Fibroblast of lung (primary cell): ENCODE data around the gene RTBDN. TPM values are rescaled to one million over a fixed set of nuclear protein-coding genes. Genes with fewer than 3 reads are reported as not detected.
A peak's percentile ranks its signal among the peaks of the same experiment; 100 is the strongest.

Source experiments
- DNase-seq, 2 donors: peaks; one replicate each; pipeline versions ENCODE4 v3.0.0 to v3.0.0-alpha.2; 2010; ENCODE audit warnings: low read depth in 2 of 2
- H2AFZ ChIP-seq: 2 replicates; pipeline ENCODE4 v1.5.1; 2012; ENCODE audit warnings: low read length, control low read depth, inconsistent platforms
- H3K27ac ChIP-seq: 2 replicates; pipeline ENCODE4 v1.5.1; 2011; ENCODE audit warnings: low read length, control low read depth; ENCODE audit not compliant: insufficient read depth
- H3K27me3 ChIP-seq: 2 replicates; pipeline ENCODE4 v1.5.1; 2011; ENCODE audit warnings: mild to moderate bottlenecking, low read length; ENCODE audit not compliant: control insufficient read depth, insufficient read depth
- H3K36me3 ChIP-seq: 2 replicates; pipeline ENCODE4 v1.5.1; 2011; ENCODE audit warnings: low read length; ENCODE audit not compliant: control insufficient read depth, insufficient read depth
- H3K4me1 ChIP-seq: 2 replicates; pipeline ENCODE4 v1.5.1; 2011; ENCODE audit warnings: low read length; ENCODE audit not compliant: control insufficient read depth, insufficient read depth; ENCODE audit errors: extremely low read depth
- H3K4me2 ChIP-seq: 2 replicates; pipeline ENCODE4 v1.5.1; 2011; ENCODE audit warnings: low read length, control low read depth; ENCODE audit not compliant: insufficient read depth; ENCODE audit errors: extremely low read depth
- H3K4me3 ChIP-seq, 4 experiments: fragments of 200-600 bp in 1 of 4; sonication (generic) in 1 of 4; replicated peaks in 1 of 4; 2 replicates each; pipeline ENCODE4 v1.5.1; 2011 to 2016; ENCODE audit warnings: low read length in 4 of 4, low read depth in 3 of 4, mild to moderate bottlenecking in 3 of 4, control low read depth in 2 of 4, inconsistent platforms in 1 of 4, mixed read lengths in 1 of 4; ENCODE audit not compliant: insufficient read depth in 1 of 4; ENCODE audit errors: control extremely low read depth in 1 of 4
- H3K79me2 ChIP-seq: 2 replicates; pipeline ENCODE4 v1.5.1; 2012; ENCODE audit warnings: mild to moderate bottlenecking, low read length, inconsistent platforms; ENCODE audit not compliant: control insufficient read depth, insufficient read depth
- H3K9ac ChIP-seq: 2 replicates; pipeline ENCODE4 v1.5.1; 2011; ENCODE audit warnings: mild to moderate bottlenecking, low read length, control low read depth; ENCODE audit not compliant: insufficient read depth
- H3K9me3 ChIP-seq: 2 replicates; pipeline ENCODE4 v1.5.1; 2012; ENCODE audit warnings: low read depth, low read length; ENCODE audit not compliant: control insufficient read depth, insufficient read depth
- H4K20me1 ChIP-seq: 2 replicates; pipeline ENCODE4 v1.5.1; 2011; ENCODE audit warnings: low read length; ENCODE audit not compliant: control insufficient read depth, insufficient read depth; ENCODE audit errors: extremely low read depth
- EZH2 ChIP-seq: IDR thresholded peaks from 2 replicates; pipeline ENCODE4 v1.5.1; 2012; ENCODE audit warnings: low read length, control low read depth, mild to moderate bottlenecking; ENCODE audit errors: missing control alignments
- polyA plus RNA-seq, 2 donors: library from polyadenylated mRNA; depleted of rRNA in 1 of 2; stranded (reverse) in 1 of 2; unstranded in 1 of 2; fragments of >200 nt; gene quantifications; 2 replicates each; pipeline ENCODE4 v1.2.1, GENCODE V29; 2011 to 2012; ENCODE audit warnings: missing spikeins in 1 of 2
- total RNA-seq: library from RNA; depleted of rRNA; stranded (reverse); fragments of >200 nt; gene quantifications from 2 replicates; pipeline ENCODE4 v1.2.1, GENCODE V29; 2014
- TF ChIP-seq, protein P1 (sequence below), 2 donors: IDR thresholded peaks in 1 of 2; conservative IDR thresholded peaks in 1 of 2; 1 replicate in 1 of 2; 2 replicates in 1 of 2; pipeline ENCODE4 v1.5.1; 2011 to 2012; ENCODE audit warnings: low read length in 2 of 2, control low read depth in 1 of 2, inconsistent platforms in 1 of 2, low read depth in 1 of 2, mild to moderate bottlenecking in 1 of 2

Gene RTBDN
- total and polyA plus RNA-seq, 2 donors (not counting 1 experiment from before 2014, with no cell fraction given), result not detected

DNA sequence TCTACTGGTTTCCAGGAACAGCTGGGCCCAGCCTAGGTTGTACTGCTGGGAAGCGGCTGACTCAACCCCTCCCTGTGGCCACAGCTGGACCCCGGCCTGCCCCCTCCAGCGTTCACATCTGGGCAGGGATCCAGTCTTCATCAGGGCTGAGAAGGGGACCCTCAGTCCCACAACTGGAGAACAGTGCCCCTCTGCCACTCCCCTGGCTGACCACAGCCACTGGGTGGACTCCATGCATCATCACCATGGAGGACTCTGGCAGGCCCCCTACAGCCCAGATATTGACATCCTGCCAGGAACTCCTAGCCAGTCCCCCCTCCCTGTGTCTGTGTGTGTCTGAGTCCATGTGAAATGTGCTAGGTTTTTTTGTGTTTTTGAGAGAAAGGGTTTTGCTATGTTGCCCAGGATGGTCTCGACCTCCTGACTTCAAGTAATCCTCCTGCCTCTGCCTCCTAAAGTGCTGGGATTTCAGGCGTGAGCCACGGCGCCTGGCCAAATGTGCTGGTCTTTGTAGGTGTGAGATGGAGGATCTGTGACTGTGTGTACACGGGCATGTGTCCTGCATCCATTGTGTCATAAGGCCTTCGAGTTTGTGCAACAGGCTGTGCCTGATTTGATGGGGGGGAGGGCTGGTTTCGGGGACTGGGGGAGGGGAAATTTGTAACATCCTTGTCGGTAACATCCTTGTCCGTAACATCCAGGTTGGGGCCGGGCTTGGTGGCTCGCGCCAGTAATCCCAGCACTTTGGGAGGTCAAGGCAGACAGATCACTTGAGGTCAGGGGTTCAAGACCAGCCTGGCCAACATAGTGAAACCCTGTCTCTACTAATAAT lies 55.0 kb downstream of the RTBDN start:
- no peaks in the 10 kb centered on the region for H4K20me1 ChIP-seq
- H3K4me3 ChIP-seq, result peak overlapping the region in 3 of 4 experiments; percentile 52 to 70 (median 59)
- no peaks in the 10 kb centered on the region for H3K79me2 ChIP-seq
- H3K4me2 ChIP-seq, result peak overlapping the region; percentile 96
- H2AFZ ChIP-seq, result no peak overlapping the region
- DNase-seq, result peak; percentile 85 to 93
- H3K9ac ChIP-seq, result peak overlapping the region; percentile 87
- no peak for TF ChIP-seq EZH2
- no peaks in the 10 kb centered on the region for H3K27me3 ChIP-seq
- peak overlapping the region; percentile 94 for H3K27ac ChIP-seq
- no peaks in the 10 kb centered on the region for H3K9me3 ChIP-seq
- no peaks in the 10 kb centered on the region for H3K36me3 ChIP-seq
- peaks cover 46% of the 10 kb centered on the region for H3K4me1 ChIP-seq

DNA sequence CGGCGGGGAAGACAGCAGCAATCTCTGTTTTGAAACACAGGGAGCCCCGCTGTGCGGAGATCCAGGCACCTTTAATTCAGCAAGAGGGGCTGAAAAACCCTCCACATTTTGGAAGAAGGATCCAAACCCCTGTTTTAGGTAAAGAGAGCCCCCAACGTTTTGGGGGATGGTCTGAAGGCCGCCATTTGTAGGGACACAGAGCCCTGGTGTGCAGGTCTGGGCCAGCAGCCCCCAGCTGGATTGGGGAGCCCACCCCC lies 55.5 kb downstream of the RTBDN start:
- no peak for DNase-seq
- H2AFZ ChIP-seq, result no peak overlapping the region
- peak overlapping the region; percentile 87 for H3K9ac ChIP-seq
- no peak for TF ChIP-seq EZH2
- TF ChIP-seq, protein P1, sequence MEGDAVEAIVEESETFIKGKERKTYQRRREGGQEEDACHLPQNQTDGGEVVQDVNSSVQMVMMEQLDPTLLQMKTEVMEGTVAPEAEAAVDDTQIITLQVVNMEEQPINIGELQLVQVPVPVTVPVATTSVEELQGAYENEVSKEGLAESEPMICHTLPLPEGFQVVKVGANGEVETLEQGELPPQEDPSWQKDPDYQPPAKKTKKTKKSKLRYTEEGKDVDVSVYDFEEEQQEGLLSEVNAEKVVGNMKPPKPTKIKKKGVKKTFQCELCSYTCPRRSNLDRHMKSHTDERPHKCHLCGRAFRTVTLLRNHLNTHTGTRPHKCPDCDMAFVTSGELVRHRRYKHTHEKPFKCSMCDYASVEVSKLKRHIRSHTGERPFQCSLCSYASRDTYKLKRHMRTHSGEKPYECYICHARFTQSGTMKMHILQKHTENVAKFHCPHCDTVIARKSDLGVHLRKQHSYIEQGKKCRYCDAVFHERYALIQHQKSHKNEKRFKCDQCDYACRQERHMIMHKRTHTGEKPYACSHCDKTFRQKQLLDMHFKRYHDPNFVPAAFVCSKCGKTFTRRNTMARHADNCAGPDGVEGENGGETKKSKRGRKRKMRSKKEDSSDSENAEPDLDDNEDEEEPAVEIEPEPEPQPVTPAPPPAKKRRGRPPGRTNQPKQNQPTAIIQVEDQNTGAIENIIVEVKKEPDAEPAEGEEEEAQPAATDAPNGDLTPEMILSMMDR (conservative IDR thresholded peaks at IDR 0.05 in 1 of 2, IDR thresholded peaks at IDR 0.05 in 1 of 2; ENCODE audit: low read depth in 1 of 2, low read length in 2 of 2), result no peak
- no peaks in the 10 kb centered on the region for H4K20me1 ChIP-seq
- H3K79me2 ChIP-seq, result no peaks in the 10 kb centered on the region
- no peaks in the 10 kb centered on the region for H3K9me3 ChIP-seq
- peak overlapping the region; percentile 52 to 70 (median 60) for H3K4me3 ChIP-seq
- peaks cover 42% of the 10 kb centered on the region for H3K4me1 ChIP-seq
- H3K4me2 ChIP-seq, result peak overlapping the region; percentile 96
- H3K36me3 ChIP-seq, result no peaks in the 10 kb centered on the region
- H3K27me3 ChIP-seq, result no peaks in the 10 kb centered on the region
- peak overlapping the region; percentile 94 for H3K27ac ChIP-seq

DNA sequence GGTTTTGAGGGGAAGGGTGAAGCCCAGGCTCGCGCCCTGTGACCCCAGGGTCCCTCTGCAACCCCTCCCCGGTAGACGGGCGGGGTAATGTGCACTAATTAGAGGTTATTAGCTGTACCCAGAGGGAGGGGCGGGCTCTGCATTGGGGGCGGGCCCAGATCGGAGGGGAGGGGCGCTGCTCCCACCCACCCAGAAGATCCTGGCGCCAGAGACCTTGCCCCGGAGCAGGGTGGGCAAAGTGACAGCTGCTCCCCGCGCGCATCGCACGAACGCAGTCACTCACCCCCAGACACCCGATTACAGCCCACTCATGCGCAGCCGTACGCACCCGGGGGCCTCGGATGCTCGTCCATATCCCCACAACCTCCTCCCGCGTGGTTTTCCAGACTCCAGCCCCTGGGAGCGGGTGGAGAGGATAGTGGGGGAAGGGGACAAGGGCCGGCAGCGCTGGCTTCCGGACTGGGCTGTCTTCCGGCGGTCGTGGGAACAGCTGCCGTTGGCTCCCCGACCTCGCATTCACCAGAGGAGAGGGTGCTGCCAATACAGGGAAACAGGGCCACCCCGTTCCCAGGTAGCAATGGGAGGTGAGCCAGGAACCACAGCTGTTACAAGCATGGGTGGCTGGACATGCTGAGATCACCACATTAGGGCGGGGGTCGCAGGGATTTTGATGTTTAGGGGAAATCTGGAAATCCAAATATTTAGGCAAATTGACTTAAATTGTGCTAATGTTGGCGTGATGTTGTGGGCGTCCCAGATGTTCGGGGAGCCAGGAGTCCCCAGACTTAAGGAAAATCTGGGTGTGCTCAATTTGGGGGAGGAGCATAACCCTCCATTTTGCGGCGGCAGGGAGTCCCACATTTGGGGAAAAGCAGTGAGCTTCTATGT lies 56.1 kb downstream of the RTBDN start:
- Histone ChIP-seq H3K9me3 (no peaks in the 10 kb centered on the region), H3K36me3 (no peaks in the 10 kb centered on the region), H3K79me2 (no peaks in the 10 kb centered on the region), H3K4me2 (peak overlapping the region; percentile 96), H3K4me1 (peaks cover 41% of the 10 kb centered on the region), H3K27ac (peak overlapping the region; percentile 94), H3K9ac (peak overlapping the region; percentile 87), H4K20me1 (no peaks in the 10 kb centered on the region), H3K27me3 (no peaks in the 10 kb centered on the region), H2AFZ (peak overlapping the region; percentile 41), H3K4me3 (peak overlapping the region; percentile 52 to 70 (median 60))
- peak; percentile 78 to 83 for DNase-seq
- TF ChIP-seq EZH2, result no peak
- TF ChIP-seq, protein P1 (conservative IDR thresholded peaks at IDR 0.05 in 1 of 2, IDR thresholded peaks at IDR 0.05 in 1 of 2; ENCODE audit: low read depth in 1 of 2, low read length in 2 of 2), result no peak
